ENCODE results near the gene DUX4.
"Not testable (repeated sequence)": the region's sequence is repeated elsewhere in the genome, so short reads cannot be mapped to it uniquely, and the experiment has no call there.

Gene DUX4

GRCh38 chr4:190173428-190173827 lies at the start of gene DUX4:
TSS of gene DUX4 (plus strand) at chr4:190173774. CDS start at chr4:190173774, 0 bp downstream.
- H3K4me3 Mint-ChIP-seq; ATAC-seq (replicated peaks; ENCODE audit: extremely low read depth, poor library complexity, severe bottlenecking); H3K27ac Mint-ChIP-seq (ENCODE audit: low read depth); H3K27me3 Mint-ChIP-seq; H3K4me1 Mint-ChIP-seq; H3K9me3 Mint-ChIP-seq; H3K36me3 Mint-ChIP-seq (ENCODE audit: insufficient read depth): not testable (repeated sequence)
- DNase-seq (ENCODE audit: low spot score in 2 of 2) = peak in 1 of 2 donors; percentile 23

DNA sequence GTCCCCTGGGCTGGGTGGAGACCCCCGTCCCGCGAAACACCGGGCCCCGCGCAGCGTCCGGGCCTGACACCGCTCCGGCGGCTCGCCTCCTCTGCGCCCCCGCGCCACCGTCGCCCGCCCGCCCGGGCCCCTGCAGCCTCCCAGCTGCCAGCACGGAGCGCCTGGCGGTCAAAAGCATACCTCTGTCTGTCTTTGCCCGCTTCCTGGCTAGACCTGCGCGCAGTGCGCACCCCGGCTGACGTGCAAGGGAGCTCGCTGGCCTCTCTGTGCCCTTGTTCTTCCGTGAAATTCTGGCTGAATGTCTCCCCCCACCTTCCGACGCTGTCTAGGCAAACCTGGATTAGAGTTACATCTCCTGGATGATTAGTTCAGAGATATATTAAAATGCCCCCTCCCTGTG lies 1.9 kb downstream of the DUX4 start:
- H3K36me3 Mint-ChIP-seq (ENCODE audit: insufficient read depth); H3K4me3 Mint-ChIP-seq; H3K27me3 Mint-ChIP-seq; ATAC-seq (replicated peaks; ENCODE audit: extremely low read depth, poor library complexity, severe bottlenecking); H3K9me3 Mint-ChIP-seq; H3K27ac Mint-ChIP-seq (ENCODE audit: low read depth); DNase-seq (ENCODE audit: low spot score in 2 of 2); H3K4me1 Mint-ChIP-seq: not testable (repeated sequence)

DNA sequence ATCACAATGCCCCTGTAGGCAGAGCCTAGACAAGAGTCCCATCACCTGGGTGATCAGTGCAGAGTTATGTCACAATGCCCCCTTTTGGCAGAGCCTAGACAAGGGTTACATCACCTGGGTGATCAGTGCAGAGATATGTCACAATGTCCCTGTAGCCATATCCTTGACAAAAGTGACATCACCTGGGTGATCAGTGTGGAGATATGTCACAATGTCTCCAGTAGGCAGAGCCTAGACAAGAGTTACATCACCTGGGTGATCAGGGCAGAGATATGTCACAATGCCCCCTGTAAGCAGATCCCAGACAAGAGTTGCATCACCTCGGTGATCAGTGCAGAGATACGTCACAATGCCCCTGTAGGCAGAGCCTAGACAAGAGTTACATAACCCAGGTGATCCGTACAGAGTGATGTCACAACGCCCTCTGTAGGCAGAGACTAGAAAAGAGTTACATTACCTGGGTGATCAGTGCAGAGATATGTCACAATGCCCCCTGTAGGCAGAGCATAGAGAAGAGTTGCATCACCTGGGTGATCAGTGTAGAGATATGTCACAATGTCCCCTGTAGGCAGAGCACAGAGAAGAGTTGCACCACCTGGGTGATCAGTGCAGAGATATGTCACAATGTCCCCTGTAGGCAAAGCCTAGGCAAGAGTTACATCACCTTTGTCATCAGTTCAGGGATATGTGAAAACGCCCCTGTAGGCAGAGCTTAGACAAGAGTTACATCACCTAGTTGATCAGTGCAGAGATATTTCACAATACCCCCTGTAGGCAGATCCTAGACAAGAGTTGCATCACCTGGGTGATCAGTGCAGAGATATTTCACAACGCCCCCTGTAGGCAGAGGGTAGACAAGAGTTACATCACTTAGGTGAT lies 4.4 kb downstream of the DUX4 start:
- not testable (repeated sequence) for H3K36me3 Mint-ChIP-seq (ENCODE audit: insufficient read depth); H3K4me1 Mint-ChIP-seq; H3K9me3 Mint-ChIP-seq; ATAC-seq (replicated peaks; ENCODE audit: extremely low read depth, poor library complexity, severe bottlenecking); H3K4me3 Mint-ChIP-seq; H3K27ac Mint-ChIP-seq (ENCODE audit: low read depth); H3K27me3 Mint-ChIP-seq
- peak in 1 of 2 donors; percentile 14 for DNase-seq (ENCODE audit: low spot score in 2 of 2)

DNA sequence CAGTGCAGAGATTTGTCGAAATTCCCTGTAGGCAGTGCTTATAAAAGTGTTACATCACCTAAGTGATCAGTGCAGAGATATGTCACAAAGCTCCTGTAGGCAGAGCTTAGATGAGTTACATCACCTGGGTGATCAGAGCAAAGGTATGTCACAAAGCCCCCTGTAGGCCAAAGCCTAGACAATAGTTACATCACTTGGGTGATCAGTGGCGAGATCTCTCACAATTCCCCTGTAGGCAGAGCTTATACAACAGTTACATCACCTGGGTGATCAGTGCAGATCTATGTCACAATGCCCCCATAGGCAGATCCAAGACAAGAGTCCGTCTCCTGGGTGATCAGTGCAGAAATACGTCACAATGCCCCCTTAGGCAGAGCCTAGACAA lies 5.0 kb downstream of the DUX4 start:
- not testable (repeated sequence) for H3K4me1 Mint-ChIP-seq; H3K27ac Mint-ChIP-seq (ENCODE audit: low read depth); H3K36me3 Mint-ChIP-seq (ENCODE audit: insufficient read depth); H3K4me3 Mint-ChIP-seq; H3K27me3 Mint-ChIP-seq; H3K9me3 Mint-ChIP-seq; DNase-seq (ENCODE audit: low spot score in 2 of 2)
- ATAC-seq (replicated peaks; ENCODE audit: extremely low read depth, poor library complexity, severe bottlenecking) = peak; percentile 3

GRCh38 chr4:190179030-190179739 lies 5.6 kb downstream of the DUX4 start:
- H3K36me3 Mint-ChIP-seq (ENCODE audit: insufficient read depth); DNase-seq (ENCODE audit: low spot score in 2 of 2); H3K4me1 Mint-ChIP-seq; H3K9me3 Mint-ChIP-seq; H3K4me3 Mint-ChIP-seq; H3K27me3 Mint-ChIP-seq; H3K27ac Mint-ChIP-seq (ENCODE audit: low read depth): not testable (repeated sequence)
- peak; percentile 45 for ATAC-seq (replicated peaks; ENCODE audit: extremely low read depth, poor library complexity, severe bottlenecking)

GRCh38 chr4:190179740-190180094 lies 6.1 kb downstream of the DUX4 start:
- H3K27ac Mint-ChIP-seq (ENCODE audit: low read depth); H3K27me3 Mint-ChIP-seq; DNase-seq (ENCODE audit: low spot score in 2 of 2); H3K4me1 Mint-ChIP-seq; H3K4me3 Mint-ChIP-seq; H3K36me3 Mint-ChIP-seq (ENCODE audit: insufficient read depth); H3K9me3 Mint-ChIP-seq: not testable (repeated sequence)
- peak; percentile 30 for ATAC-seq (replicated peaks; ENCODE audit: extremely low read depth, poor library complexity, severe bottlenecking)

DNA sequence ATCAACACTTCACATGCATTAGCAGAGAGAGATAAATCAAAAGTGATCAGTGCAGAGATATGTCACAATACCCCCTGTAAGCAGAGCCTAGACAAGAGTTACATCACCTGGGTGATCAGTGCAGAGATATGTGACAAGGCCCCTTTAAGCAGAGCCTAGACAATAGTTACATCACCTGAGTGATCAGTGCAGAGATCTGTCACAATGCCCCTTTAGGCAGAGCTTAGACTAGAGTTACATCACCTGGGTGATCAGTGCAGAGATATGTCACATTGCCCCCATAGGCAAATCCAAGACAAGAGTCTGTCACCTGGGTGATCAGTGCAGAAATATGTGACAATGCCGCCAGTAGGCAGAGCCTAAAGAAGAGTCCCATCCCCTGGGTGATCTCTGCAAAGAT lies 7.4 kb downstream of the DUX4 start:
- not testable (repeated sequence) for H3K36me3 Mint-ChIP-seq (ENCODE audit: insufficient read depth); H3K4me1 Mint-ChIP-seq; H3K4me3 Mint-ChIP-seq; H3K27me3 Mint-ChIP-seq; ATAC-seq (replicated peaks; ENCODE audit: extremely low read depth, poor library complexity, severe bottlenecking); DNase-seq (ENCODE audit: low spot score in 2 of 2); H3K9me3 Mint-ChIP-seq; H3K27ac Mint-ChIP-seq (ENCODE audit: low read depth)

- DNase-seq (ENCODE audit: low spot score in 2 of 2) = peak; percentile 21 to 27
- H3K9me3 Mint-ChIP-seq; H3K4me3 Mint-ChIP-seq; H3K27me3 Mint-ChIP-seq; ATAC-seq (replicated peaks; ENCODE audit: extremely low read depth, poor library complexity, severe bottlenecking); H3K4me1 Mint-ChIP-seq; H3K36me3 Mint-ChIP-seq (ENCODE audit: insufficient read depth); H3K27ac Mint-ChIP-seq (ENCODE audit: low read depth): not testable (repeated sequence)
Observed at GRCh38 chr4:190181481-190182100, 8.0 kb downstream of the DUX4 start.

- H3K27me3 Mint-ChIP-seq; H3K4me1 Mint-ChIP-seq; H3K9me3 Mint-ChIP-seq; ATAC-seq (replicated peaks; ENCODE audit: extremely low read depth, poor library complexity, severe bottlenecking); H3K4me3 Mint-ChIP-seq; DNase-seq (ENCODE audit: low spot score in 2 of 2); H3K27ac Mint-ChIP-seq (ENCODE audit: low read depth); H3K36me3 Mint-ChIP-seq (ENCODE audit: insufficient read depth): not testable (repeated sequence)
Observed at GRCh38 chr4:190203510-190203909, 29.9 kb downstream of the DUX4 start.

Measured in central memory CD8-positive, alpha-beta T cell (primary cell).